GM12878 (cell line): ENCODE measurements around the gene DNPEP. TPM values are rescaled to one million over a fixed set of nuclear protein-coding genes. Genes with fewer than 3 reads are reported as not detected.

ENCODE experiments used
- ATAC-seq: fragments of 200-7000 bp; cut with Tn5 transposase; 3 replicates; pipeline ENCODE4 v1.9.1; 2020; ENCODE audit warnings: mild to moderate bottlenecking, moderate library complexity
- BruUV-seq: library from RNA; stranded (reverse); fragments of 400-500 nt; replicated peaks from 2 replicates; lab custom pipeline; 2021; lab: Mats Ljungman, UMichigan
- CTCF ChIA-PET: fragments of 300-600 bp; sonication (Branson Sonifier 250); formaldehyde crosslinking; extraction: SDS; loops from one replicate; lab custom pipeline; 2021; ENCODE audit warnings: inconsistent platforms; lab: Yijun Ruan, JAX
- POLR2A ChIA-PET: fragments of 350-600 bp; formaldehyde crosslinking; extraction: SDS; loops from one replicate; lab custom pipeline; 2021; ENCODE audit warnings: inconsistent platforms; lab: Charles Lee
- RAD21 ChIA-PET: fragments of 300-600 bp; sonication (Branson Sonifier 250); formaldehyde crosslinking; loops from one replicate; lab custom pipeline; 2023; ENCODE audit warnings: antibody characterized with exemption; ENCODE audit not compliant: unreplicated experiment; lab: Charles Lee
- SMC1A ChIA-PET: fragments of 300-600 bp; sonication (Branson Sonifier 250); formaldehyde crosslinking; loops from one replicate; lab custom pipeline; 2023; ENCODE audit not compliant: unreplicated experiment, uncharacterized antibody; lab: Charles Lee
- DNase-seq: peaks from one replicate; pipeline ENCODE4 v3.0.0-alpha.2; 2011; ENCODE audit warnings: low read depth, low spot score
- FAIRE-seq: peaks from 3 replicates; lab custom pipeline; 2011; peaks lifted over from hg19 to GRCh38; lab: Jason Lieb, UNC
- H2AFZ ChIP-seq: 2 replicates; pipeline ENCODE4 v1.6.0; 2011; ENCODE audit warnings: low read depth, low read length, control low read depth; ENCODE audit not compliant: control insufficient read depth
- H3K27ac ChIP-seq: 2 replicates; pipeline ENCODE4 v1.5.1; 2011; ENCODE audit warnings: control low read depth; ENCODE audit not compliant: control insufficient read depth, insufficient read depth
- H3K27me3 ChIP-seq, 2 experiments: replicated peaks in 1 of 2; 2 replicates each; pipeline versions ENCODE4 v1.6.0 to v1.6.1; 2011; ENCODE audit warnings: low read length in 1 of 2; ENCODE audit not compliant: control insufficient read depth in 2 of 2, insufficient read depth in 2 of 2
- H3K36me3 ChIP-seq, 2 experiments: 2 replicates each; pipeline ENCODE4 v1.5.1; 2011; ENCODE audit warnings: low read length in 1 of 2; ENCODE audit not compliant: control insufficient read depth in 2 of 2, insufficient read depth in 2 of 2
- H3K4me1 ChIP-seq: 2 replicates; pipeline ENCODE4 v1.6.1; 2011; ENCODE audit warnings: mild to moderate bottlenecking, low read length, moderate library complexity, mixed read lengths; ENCODE audit not compliant: control insufficient read depth, insufficient read depth
- H3K4me2 ChIP-seq: 2 replicates; pipeline ENCODE4 v1.6.0; 2011; ENCODE audit warnings: control low read depth; ENCODE audit not compliant: control insufficient read depth, insufficient read depth
- H3K4me3 ChIP-seq: fragments of 200-600 bp; sonication (generic); 2 replicates; pipeline ENCODE4 v1.5.1; 2016
- H3K79me2 ChIP-seq: 2 replicates; pipeline ENCODE4 v1.6.0; 2011; ENCODE audit warnings: low read length; ENCODE audit not compliant: control insufficient read depth, insufficient read depth
- H3K9ac ChIP-seq: 2 replicates; pipeline ENCODE4 v1.8.0; 2011; ENCODE audit warnings: low read length, control low read depth, mixed read lengths; ENCODE audit not compliant: control insufficient read depth, insufficient read depth
- H3K9me3 ChIP-seq: replicated peaks from 3 replicates; pipeline ENCODE4 v1.5.1; 2011; ENCODE audit warnings: mild to moderate bottlenecking, low read length; ENCODE audit not compliant: control insufficient read depth, insufficient read depth
- H4K20me1 ChIP-seq: 2 replicates; pipeline ENCODE4 v1.6.0; 2011; ENCODE audit not compliant: control insufficient read depth, insufficient read depth
- BRCA1 ChIP-seq: IDR thresholded peaks from 2 replicates; pipeline ENCODE4 v1.6.1; 2011; ENCODE audit warnings: low read depth, low read length, improper control_type of control experiment
- NR2C2 ChIP-seq: IDR thresholded peaks from 2 replicates; pipeline ENCODE4 v1.6.1; 2011; ENCODE audit warnings: borderline replicate concordance, low read depth; ENCODE audit not compliant: control insufficient read depth, insufficient read length
- TARDBP ChIP-seq: IDR thresholded peaks from 2 replicates; pipeline ENCODE4 v1.6.1; 2016; ENCODE audit warnings: borderline replicate concordance
- ZBTB4 ChIP-seq: fragments of 450-650 bp; formaldehyde crosslinking; IDR thresholded peaks from 2 replicates; pipeline ENCODE4 v1.4.0; 2022; ENCODE audit warnings: mild to moderate bottlenecking, moderate library complexity
- ZNF687 ChIP-seq: fragments of 450-650 bp; IDR thresholded peaks from 2 replicates; pipeline ENCODE4 v1.6.1; 2017; ENCODE audit warnings: mild to moderate bottlenecking, moderate library complexity
- WGBS: methylation state at CpG from one replicate; pipeline ENCODE4 v1.1.6; 2016; ENCODE audit warnings: low lambda C conversion rate; ENCODE audit not compliant: insufficient replicate concordance, insufficient coverage; ENCODE audit errors: missing lambda C conversion rate; 5-methylcytosine and 5-hydroxymethylcytosine counted together
- in situ Hi-C: fragments of 300-500 bp; cut with MboI; formaldehyde crosslinking; loops from 9 replicates; pipeline ENCODE4 v1.14.3; 2018; ENCODE audit warnings: mixed read lengths
- intact Hi-C: fragments of 100-400 bp; cut with micrococcal nuclease; formaldehyde crosslinking; loops from one replicate; pipeline ENCODE4 v1.14.2; 2022; ENCODE audit not compliant: unreplicated experiment
- polyA plus RNA-seq, 11 experiments: library from polyadenylated mRNA; depleted of rRNA in 4 of 11; unstranded in 6 of 11; stranded (reverse) in 5 of 11; fragments of >200 nt; fragmentation: Nextera tagmentation in 4 of 11; fragmentation: Illumina TruSeq in 1 of 11; extraction: Ambion mirVana in 4 of 11; extraction: Trizol in 1 of 11; gene quantifications; 1 replicate in 1 of 11; 2 replicates in 10 of 11; pipeline versions ENCODE4 v1.2.1 to v1.2.3, GENCODE V29; 2011 to 2016; ENCODE audit warnings: inconsistent platforms in 2 of 11, missing spikeins in 2 of 11, low read depth in 1 of 11
- total RNA-seq, 4 experiments: library from RNA; depleted of rRNA in 3 of 4; stranded (reverse); fragments of >200 nt in 3 of 4; fragmentation: Illumina TruSeq in 1 of 4; extraction: Trizol in 1 of 4; gene quantifications; 2 replicates each; pipeline versions ENCODE4 v1.2.1 to v1.2.3, GENCODE V29; 2013 to 2021
- TF ChIP-seq, protein P1 (sequence below): fragments of 450-650 bp; IDR thresholded peaks from 2 replicates; pipeline ENCODE4 v1.6.1; 2018; ENCODE audit warnings: borderline replicate concordance, mild to moderate bottlenecking; ENCODE audit not compliant: partially characterized antibody
- TF ChIP-seq, protein P2 (sequence below): fragments of 450-650 bp; IDR thresholded peaks from 2 replicates; pipeline ENCODE4 v1.6.1; 2016; ENCODE audit warnings: mild to moderate bottlenecking
- TF ChIP-seq, protein P3 (sequence below): fragments of 450-650 bp; IDR thresholded peaks from 2 replicates; pipeline ENCODE4 v1.6.1; 2017; ENCODE audit warnings: mild to moderate bottlenecking

DNPEP gene
- total and polyA plus RNA-seq, 10 of the 15 experiments (the other 5 are each of a cell fraction or from before 2014, with no cell fraction given) = 33.1 to 82.0 (median 64.1) TPM

DNA sequence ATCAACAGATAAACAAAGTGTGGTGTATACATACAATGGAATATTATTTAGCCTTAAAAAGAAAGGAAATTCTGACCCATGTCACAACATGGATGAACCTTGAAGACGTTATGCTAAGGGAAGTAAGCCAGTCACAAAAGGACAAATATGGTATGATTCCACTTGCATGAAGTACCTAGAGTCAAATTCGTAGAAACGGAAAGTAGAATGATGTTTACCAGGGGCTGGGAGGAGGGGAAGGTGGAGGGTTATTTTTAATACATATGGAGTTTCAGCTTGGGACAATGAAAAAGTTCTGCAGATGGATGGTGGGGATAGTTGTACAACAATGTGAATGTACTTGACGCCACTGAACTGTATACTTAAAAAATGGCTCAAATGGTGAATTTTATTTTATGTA lies 27.1 kb upstream of the DNPEP start (continued):
- TF ChIP-seq, protein P1, sequence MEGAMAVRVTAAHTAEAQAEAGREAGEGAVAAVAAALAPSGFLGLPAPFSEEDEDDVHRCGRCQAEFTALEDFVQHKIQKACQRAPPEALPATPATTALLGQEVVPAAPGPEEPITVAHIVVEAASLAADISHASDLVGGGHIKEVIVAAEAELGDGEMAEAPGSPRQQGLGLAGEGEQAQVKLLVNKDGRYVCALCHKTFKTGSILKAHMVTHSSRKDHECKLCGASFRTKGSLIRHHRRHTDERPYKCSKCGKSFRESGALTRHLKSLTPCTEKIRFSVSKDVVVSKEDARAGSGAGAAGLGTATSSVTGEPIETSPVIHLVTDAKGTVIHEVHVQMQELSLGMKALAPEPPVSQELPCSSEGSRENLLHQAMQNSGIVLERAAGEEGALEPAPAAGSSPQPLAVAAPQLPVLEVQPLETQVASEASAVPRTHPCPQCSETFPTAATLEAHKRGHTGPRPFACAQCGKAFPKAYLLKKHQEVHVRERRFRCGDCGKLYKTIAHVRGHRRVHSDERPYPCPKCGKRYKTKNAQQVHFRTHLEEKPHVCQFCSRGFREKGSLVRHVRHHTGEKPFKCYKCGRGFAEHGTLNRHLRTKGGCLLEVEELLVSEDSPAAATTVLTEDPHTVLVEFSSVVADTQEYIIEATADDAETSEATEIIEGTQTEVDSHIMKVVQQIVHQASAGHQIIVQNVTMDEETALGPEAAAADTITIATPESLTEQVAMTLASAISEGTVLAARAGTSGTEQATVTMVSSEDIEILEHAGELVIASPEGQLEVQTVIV = no peak

DNA sequence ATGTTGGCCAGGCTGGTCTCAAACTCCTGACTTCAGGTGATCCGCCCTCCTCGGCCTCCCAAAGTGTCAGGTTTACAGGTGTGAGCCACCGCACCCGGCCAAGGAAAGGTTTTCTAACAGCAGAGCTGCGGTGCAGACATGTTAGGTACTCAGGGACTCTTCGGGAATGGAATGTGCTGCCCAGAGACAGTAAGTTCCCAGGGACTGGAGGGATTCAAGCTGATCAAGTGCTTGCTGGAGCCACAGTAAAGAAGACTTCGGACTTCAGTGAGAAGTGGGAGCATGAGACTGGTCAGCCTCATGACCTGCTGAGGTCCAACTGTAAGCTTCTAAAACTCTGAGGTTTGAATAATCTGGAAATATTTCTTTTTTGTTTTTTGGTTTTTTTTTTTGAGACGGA lies 22.7 kb upstream of the DNPEP start:
- ATAC-seq (no peak), DNase-seq (no peak), FAIRE-seq (no peak)
- H3K9me3 ChIP-seq = no peaks in the 10 kb centered on the region; the same call in 1 of the 3 replicates
- H3K9ac ChIP-seq = no peak overlapping the region
- ChIA-PET POLR2A (no interaction called here), CTCF (no interaction called here), RAD21 (no interaction called here), SMC1A (no interaction called here)
- H3K27me3 ChIP-seq = peaks cover 0 to 2% of the 10 kb centered on the region in 2 experiments; a peak in 2 of 4 replicates
- H3K79me2 ChIP-seq = no peaks in the 10 kb centered on the region
- no peaks in the 10 kb centered on the region for H3K4me1 ChIP-seq
- WGBS = 29% methylated on average over 7 of the region's 8 CpGs
- no TSS peak for BruUV-seq
- no peak overlapping the region for H3K4me3 ChIP-seq
- no peaks in the 10 kb centered on the region for H4K20me1 ChIP-seq
- no peak overlapping the region for H3K4me2 ChIP-seq
- no peak overlapping the region for H3K27ac ChIP-seq
- in situ Hi-C loops = no loop called here
- intact Hi-C loops = no loop called here
- H2AFZ ChIP-seq = no peak overlapping the region
- H3K36me3 ChIP-seq = no peaks in the 10 kb centered on the region
- no peak for TF ChIP-seq TARDBP
- TF ChIP-seq BRCA1 = no peak
- TF ChIP-seq, protein P2, sequence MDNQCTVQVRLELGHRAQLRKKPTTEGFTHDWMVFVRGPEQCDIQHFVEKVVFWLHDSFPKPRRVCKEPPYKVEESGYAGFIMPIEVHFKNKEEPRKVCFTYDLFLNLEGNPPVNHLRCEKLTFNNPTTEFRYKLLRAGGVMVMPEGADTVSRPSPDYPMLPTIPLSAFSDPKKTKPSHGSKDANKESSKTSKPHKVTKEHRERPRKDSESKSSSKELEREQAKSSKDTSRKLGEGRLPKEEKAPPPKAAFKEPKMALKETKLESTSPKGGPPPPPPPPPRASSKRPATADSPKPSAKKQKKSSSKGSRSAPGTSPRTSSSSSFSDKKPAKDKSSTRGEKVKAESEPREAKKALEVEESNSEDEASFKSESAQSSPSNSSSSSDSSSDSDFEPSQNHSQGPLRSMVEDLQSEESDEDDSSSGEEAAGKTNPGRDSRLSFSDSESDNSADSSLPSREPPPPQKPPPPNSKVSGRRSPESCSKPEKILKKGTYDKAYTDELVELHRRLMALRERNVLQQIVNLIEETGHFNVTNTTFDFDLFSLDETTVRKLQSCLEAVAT = no peak
- TF ChIP-seq ZNF687 = no peak
- TF ChIP-seq ZBTB4 (CRISPR knock-in tag) = no peak
- TF ChIP-seq NR2C2 = no peak
- TF ChIP-seq, protein P3, sequence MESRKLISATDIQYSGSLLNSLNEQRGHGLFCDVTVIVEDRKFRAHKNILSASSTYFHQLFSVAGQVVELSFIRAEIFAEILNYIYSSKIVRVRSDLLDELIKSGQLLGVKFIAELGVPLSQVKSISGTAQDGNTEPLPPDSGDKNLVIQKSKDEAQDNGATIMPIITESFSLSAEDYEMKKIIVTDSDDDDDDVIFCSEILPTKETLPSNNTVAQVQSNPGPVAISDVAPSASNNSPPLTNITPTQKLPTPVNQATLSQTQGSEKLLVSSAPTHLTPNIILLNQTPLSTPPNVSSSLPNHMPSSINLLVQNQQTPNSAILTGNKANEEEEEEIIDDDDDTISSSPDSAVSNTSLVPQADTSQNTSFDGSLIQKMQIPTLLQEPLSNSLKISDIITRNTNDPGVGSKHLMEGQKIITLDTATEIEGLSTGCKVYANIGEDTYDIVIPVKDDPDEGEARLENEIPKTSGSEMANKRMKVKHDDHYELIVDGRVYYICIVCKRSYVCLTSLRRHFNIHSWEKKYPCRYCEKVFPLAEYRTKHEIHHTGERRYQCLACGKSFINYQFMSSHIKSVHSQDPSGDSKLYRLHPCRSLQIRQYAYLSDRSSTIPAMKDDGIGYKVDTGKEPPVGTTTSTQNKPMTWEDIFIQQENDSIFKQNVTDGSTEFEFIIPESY = no peak
